ENCODE data around the gene SDCBP2. TPM values are rescaled to one million over a fixed set of nuclear protein-coding genes. Genes with fewer than 3 reads are reported as not detected.

The SDCBP2 gene
- total and polyA plus RNA-seq, 2 of the 8 experiments (the other 6 are each of a cell fraction or from before 2014, with no cell fraction given), result 4.2 to 6.7 TPM

- Histone ChIP-seq H3K9me3 (ENCODE audit: insufficient read depth in 2 of 2, low read depth in 1 of 2, low read length in 1 of 2) (no peaks in the 10 kb centered on the region), H3K36me3 (ENCODE audit: control insufficient read depth in 2 of 4, insufficient read depth in 4 of 4, low read length in 3 of 4) (no peaks in the 10 kb centered on the region), H3K9ac (replicated peaks in 1 of 4; ENCODE audit: extremely low read depth in 1 of 4, low read depth in 3 of 4, low read length in 3 of 4) (no peak overlapping the region), H3K4ac (replicated peaks; ENCODE audit: insufficient read length, low read depth, low read length) (no peak overlapping the region), H3K4me2 (ENCODE audit: insufficient read depth in 1 of 2, low read depth in 2 of 2, low read length in 2 of 2) (no peak overlapping the region), H3K79me1 (ENCODE audit: low read depth, low read length) (no peaks in the 10 kb centered on the region), H2BK20ac (ENCODE audit: low read length) (no peak overlapping the region), H3K79me2 (ENCODE audit: control insufficient read depth in 1 of 2, insufficient read depth in 2 of 2, low read length in 2 of 2) (no peaks in the 10 kb centered on the region), H2BK120ac (replicated peaks; ENCODE audit: low read depth, low read length) (no peak overlapping the region), H3K27ac (ENCODE audit: low read depth, low read length) (no peak overlapping the region), H4K91ac (replicated peaks; ENCODE audit: insufficient read length, low read length) (no peak overlapping the region), H3K56ac (replicated peaks; ENCODE audit: insufficient read length, low read depth, low read length) (no peak overlapping the region), H3K14ac (ENCODE audit: insufficient read length) (no peak overlapping the region), H3K23me2 (ENCODE audit: low read depth, low read length) (peaks cover 3% of the 10 kb centered on the region; the same call in 1 of the 2 replicates), H2BK15ac (ENCODE audit: low read length) (no peak overlapping the region), H2BK12ac (ENCODE audit: low read depth, low read length) (no peak overlapping the region), H2BK5ac (ENCODE audit: low read depth, low read length) (no peak overlapping the region), H3K23ac (ENCODE audit: insufficient read length) (no peak overlapping the region), H3K4me1 (replicated peaks in 1 of 4; ENCODE audit: control insufficient read depth in 3 of 4, insufficient read depth in 4 of 4, low read length in 3 of 4) (no peaks in the 10 kb centered on the region; a peak in 1 of 7 replicates), H3K4me3 (ENCODE audit: extremely low read depth in 1 of 4, insufficient read depth in 2 of 4, low read depth in 3 of 4, low read length in 4 of 4) (no peak overlapping the region), H3K27me3 (replicated peaks in 1 of 4; ENCODE audit: control insufficient read depth in 3 of 4, extremely low read depth in 1 of 4, insufficient read depth in 3 of 4, low read length in 3 of 4) (peaks cover 0 to 6% (median 4%) of the 10 kb centered on the region in 4 experiments; a peak in 5 of 7 replicates), H3K18ac (ENCODE audit: extremely low read depth, low read length) (no peak overlapping the region), H2AK5ac (ENCODE audit: low read depth, low read length) (no peak overlapping the region), H4K20me1 (replicated peaks in 1 of 2; ENCODE audit: control insufficient read depth in 1 of 2, insufficient read depth in 2 of 2, low read length in 2 of 2) (peaks cover 0 to 1% of the 10 kb centered on the region in 2 experiments), H4K8ac (ENCODE audit: extremely low read depth, insufficient read depth, low read length) (no peak overlapping the region), H2AFZ (ENCODE audit: low read length) (no peak overlapping the region), H4K5ac (ENCODE audit: insufficient read length, low read depth, low read length) (no peak overlapping the region)
- TF ChIP-seq EZH2 (IDR thresholded peaks at IDR 0.05; ENCODE audit: low read depth, low read length, severe bottlenecking) (no peak), FOSL1 (IDR thresholded peaks at IDR 0.05; ENCODE audit: insufficient read depth, low read depth, low read length) (no peak), POU5F1 (IDR thresholded peaks at IDR 0.05; ENCODE audit: low read depth, low read length) (no peak), SIRT6 (IDR thresholded peaks at IDR 0.05; ENCODE audit: low read length) (no peak), CTBP2 (IDR thresholded peaks at IDR 0.05; ENCODE audit: borderline replicate concordance, insufficient read depth, insufficient read length, low read length) (no peak), TCF12 (IDR thresholded peaks at IDR 0.05; ENCODE audit: low read depth, low read length) (no peak), CEBPB (IDR thresholded peaks at IDR 0.05; ENCODE audit: low read depth, low read length) (no peak), SUZ12 (IDR thresholded peaks at IDR 0.05; ENCODE audit: low read length) (no peak), HDAC2 (IDR thresholded peaks at IDR 0.05; ENCODE audit: borderline replicate concordance in 1 of 2, low read depth in 2 of 2, low read length in 2 of 2) (no peak), TBP (IDR thresholded peaks at IDR 0.05; ENCODE audit: low read depth, low read length) (no peak), RBBP5 (IDR thresholded peaks at IDR 0.05; ENCODE audit: borderline replicate concordance, low read depth, low read length) (no peak), CREB1 (IDR thresholded peaks at IDR 0.05) (no peak)
- DNase-seq (ENCODE audit: low read depth in 1 of 2, low spot score in 2 of 2), result no peak
- CTCF ChIA-PET (ENCODE audit: partially characterized antibody), result interaction anchor here (1.1 to 1.4 kb wide), 3 partner anchors 9 to 186 kb away, joined by 3 read pairs; no protein-coding TSS in a partner anchor
- POLR2A ChIA-PET (ENCODE audit: partially characterized antibody), result interaction anchor here (0.6 to 1.7 kb wide), 3 partner anchors 8 to 815 kb away, joined by 3 to 5 read pairs (median 3); partner anchors contain the start of gene SDCBP2
- FAIRE-seq, result no peak
- 70% methylated on average over 12 of the region's 12 CpGs; no CpG with 5 or more reads in 1 of the 2 experiments for WGBS, 2 experiments (ENCODE audit: extremely low coverage in 1 of 2, insufficient coverage in 1 of 2, insufficient read length in 1 of 2, insufficient replicate concordance in 2 of 2, low coverage in 1 of 2, low lambda C conversion rate in 2 of 2, missing lambda C conversion rate in 1 of 2)
These were observed 11.2 kb downstream of the SDCBP2 start for GRCh38 chr20:1317545-1318255.

Data from H1 (cell line).